Spleen (tissue), 11 donors: ENCODE measurements around the gene PPP1R37. TPM values are rescaled to one million over a fixed set of nuclear protein-coding genes. Genes with fewer than 3 reads are reported as not detected.

Experiments
- DNase-seq: peaks from one replicate; pipeline ENCODE4 v3.0.0-alpha.2; 2020
- H3K27ac ChIP-seq, 8 donors: fragments of 200-600 bp; sonication (generic) in 7 of 8; 1 replicate in 4 of 8; 2 replicates in 4 of 8; pipeline versions ENCODE4 v1.5.0 to v1.8.0; 2016 to 2021; ENCODE audit warnings: inconsistent platforms in 4 of 8, mild to moderate bottlenecking in 4 of 8, moderate library complexity in 1 of 8
- H3K27me3 ChIP-seq, 7 donors: fragments of 200-600 bp; sonication (generic) in 6 of 7; replicated peaks in 1 of 7; 1 replicate in 4 of 7; 2 replicates in 3 of 7; pipeline versions ENCODE4 v1.5.0 to v1.8.0; 2016 to 2021; ENCODE audit warnings: inconsistent platforms in 3 of 7, mild to moderate bottlenecking in 1 of 7
- H3K36me3 ChIP-seq, 6 donors: fragments of 200-600 bp; sonication (generic) in 5 of 6; 1 replicate in 4 of 6; 2 replicates in 2 of 6; pipeline versions ENCODE4 v1.5.0 to v1.8.0; 2016 to 2021; ENCODE audit warnings: inconsistent platforms in 2 of 6
- H3K4me1 ChIP-seq, 6 donors: fragments of 200-600 bp; sonication (generic) in 5 of 6; 1 replicate in 3 of 6; 2 replicates in 3 of 6; pipeline versions ENCODE4 v1.5.0 to v1.8.0; 2016 to 2021; ENCODE audit warnings: inconsistent platforms in 3 of 6
- H3K4me3 ChIP-seq, 8 donors: fragments of 200-600 bp; sonication (generic) in 7 of 8; 1 replicate in 4 of 8; 2 replicates in 4 of 8; pipeline versions ENCODE4 v1.5.0 to v1.8.0; 2016 to 2021; ENCODE audit warnings: inconsistent platforms in 4 of 8, mild to moderate bottlenecking in 4 of 8, moderate library complexity in 2 of 8
- H3K9me3 ChIP-seq, 8 donors: fragments of 200-600 bp; sonication (generic) in 7 of 8; 1 replicate in 4 of 8; 2 replicates in 4 of 8; pipeline versions ENCODE4 v1.5.0 to v1.8.0; 2016 to 2021; ENCODE audit warnings: inconsistent platforms in 4 of 8
- POLR2A ChIP-seq, 3 donors: fragments of 450-650 bp; IDR thresholded peaks; one replicate each; pipeline ENCODE4 v1.5.1; 2017; ENCODE audit warnings: antibody characterized with exemption in 3 of 3, mild to moderate bottlenecking in 1 of 3
- POLR2AphosphoS5 ChIP-seq, 3 donors: sonication (generic); formaldehyde crosslinking; IDR thresholded peaks; one replicate each; pipeline ENCODE4 v1.5.1; 2017; ENCODE audit warnings: antibody characterized with exemption in 3 of 3
- WGBS, 5 donors: extraction: QIAGEN DNeasy Blood & Tissue Kit in 3 of 5; methylation state at CpG; one replicate each; pipeline versions ENCODE4 v1.1.5 to v1.1.7; 2013 to 2018; 5-methylcytosine and 5-hydroxymethylcytosine counted together
- intact Hi-C: fragments of 100-400 bp; cut with DNase I; formaldehyde crosslinking; loops from one replicate; pipeline ENCODE4 v1.15.0; 2023; ENCODE audit warnings: low total_unique reads
- polyA plus RNA-seq, 3 donors: library from polyadenylated mRNA; stranded (reverse); fragments of 200-250 nt; gene quantifications; one replicate each; pipeline ENCODE4 v1.2.1, GENCODE V29; 2013
- total RNA-seq, 7 donors: library from RNA; depleted of rRNA in 3 of 7; stranded (reverse); fragments of >200 nt in 3 of 7; fragmentation: NEBNext Ultra II Directional in 4 of 7; extraction: Animal tissue kit (Norgen Biotek cat#: 25700) in 4 of 7; gene quantifications; one replicate each; pipeline versions ENCODE4 v1.1.0 to v1.2.1, GENCODE V29; 2016 to 2021
- TF ChIP-seq, protein P1 (sequence below), 11 experiments: fragments of 200-600 bp in 7 of 11; fragments of 450-650 bp in 4 of 11; sonication (generic) in 4 of 11; IDR thresholded peaks in 8 of 11; conservative IDR thresholded peaks in 3 of 11; 1 replicate in 7 of 11; 2 replicates in 4 of 11; pipeline versions ENCODE4 v1.4.0 to v1.8.0; 2016 to 2021; ENCODE audit warnings: antibody characterized with exemption in 11 of 11, inconsistent platforms in 4 of 11, mild to moderate bottlenecking in 1 of 11
- donor health status: healthy with polysubstance abuse.
- donor health status: DM: no; HTN: no; CAD: no; lungs with moderate emphysema.
- donor health status: DM: no; HTN: no; CAD: no.
- donor health status: Bipolar disorder and iron deficiency.
- donor health status: healthy.
- donor health status: DM: no; HTN: no; CAD: no.
- donor health status: DM: yes; HTN: yes; CAD: no.

PPP1R37 gene
- total and polyA plus RNA-seq, 10 donors = 14.3 to 36.7 (median 20.0) TPM

- DNase-seq = no peak
- Histone ChIP-seq H3K9me3 (peaks cover 0 to 10% (median 0%) of the 10 kb centered on the region in 8 donors), H3K4me3 (no peak overlapping the region), H3K27me3 (no peaks in the 10 kb centered on the region), H3K27ac (peak overlapping the region in 2 of 8 donors; percentile 4 to 23), H3K36me3 (peaks cover 0 to 8% (median 2%) of the 10 kb centered on the region in 6 donors), H3K4me1 (peaks cover 0 to 48% (median 28%) of the 10 kb centered on the region in 6 donors)
- 85 to 95% (median 92%) methylated on average over 12 of the region's 12 CpGs for WGBS, 5 donors
- TF ChIP-seq POLR2A (IDR thresholded peaks at IDR 0.05) (no peak), POLR2AphosphoS5 (IDR thresholded peaks at IDR 0.05) (no peak)
- TF ChIP-seq, protein P1, sequence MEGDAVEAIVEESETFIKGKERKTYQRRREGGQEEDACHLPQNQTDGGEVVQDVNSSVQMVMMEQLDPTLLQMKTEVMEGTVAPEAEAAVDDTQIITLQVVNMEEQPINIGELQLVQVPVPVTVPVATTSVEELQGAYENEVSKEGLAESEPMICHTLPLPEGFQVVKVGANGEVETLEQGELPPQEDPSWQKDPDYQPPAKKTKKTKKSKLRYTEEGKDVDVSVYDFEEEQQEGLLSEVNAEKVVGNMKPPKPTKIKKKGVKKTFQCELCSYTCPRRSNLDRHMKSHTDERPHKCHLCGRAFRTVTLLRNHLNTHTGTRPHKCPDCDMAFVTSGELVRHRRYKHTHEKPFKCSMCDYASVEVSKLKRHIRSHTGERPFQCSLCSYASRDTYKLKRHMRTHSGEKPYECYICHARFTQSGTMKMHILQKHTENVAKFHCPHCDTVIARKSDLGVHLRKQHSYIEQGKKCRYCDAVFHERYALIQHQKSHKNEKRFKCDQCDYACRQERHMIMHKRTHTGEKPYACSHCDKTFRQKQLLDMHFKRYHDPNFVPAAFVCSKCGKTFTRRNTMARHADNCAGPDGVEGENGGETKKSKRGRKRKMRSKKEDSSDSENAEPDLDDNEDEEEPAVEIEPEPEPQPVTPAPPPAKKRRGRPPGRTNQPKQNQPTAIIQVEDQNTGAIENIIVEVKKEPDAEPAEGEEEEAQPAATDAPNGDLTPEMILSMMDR (IDR thresholded peaks at IDR 0.05 in 8 of 11, conservative IDR thresholded peaks at IDR 0.05 in 3 of 11) = no peak
- intact Hi-C loops = no loop called here
Measured at GRCh38 chr19:45186509-45187334, 93.7 kb downstream of the PPP1R37 start.

GRCh38 chr19:45187421-45188100 is 94.6 kb downstream of the PPP1R37 start:
- peaks cover 0 to 8% (median 2%) of the 10 kb centered on the region in 6 donors for H3K36me3 ChIP-seq
- TF ChIP-seq, protein P1 (IDR thresholded peaks at IDR 0.05 in 8 of 11, conservative IDR thresholded peaks at IDR 0.05 in 3 of 11) = peak; percentile 28 to 76 (median 57)
- TF ChIP-seq POLR2A (IDR thresholded peaks at IDR 0.05) = no peak
- TF ChIP-seq POLR2AphosphoS5 (IDR thresholded peaks at IDR 0.05) = no peak
- no peak overlapping the region for H3K4me3 ChIP-seq
- peaks cover 0 to 39% (median 23%) of the 10 kb centered on the region in 6 donors for H3K4me1 ChIP-seq
- H3K27me3 ChIP-seq = no peaks in the 10 kb centered on the region
- peaks cover 0 to 10% (median 0%) of the 10 kb centered on the region in 8 donors for H3K9me3 ChIP-seq
- H3K27ac ChIP-seq = peak overlapping the region in 2 of 8 donors; percentile 4 to 23
- no peak for DNase-seq
- intact Hi-C loops = no loop called here
- WGBS, 5 donors = 37 to 54% (median 42%) methylated on average over 8 to 12 of the region's 12 CpGs

DNA sequence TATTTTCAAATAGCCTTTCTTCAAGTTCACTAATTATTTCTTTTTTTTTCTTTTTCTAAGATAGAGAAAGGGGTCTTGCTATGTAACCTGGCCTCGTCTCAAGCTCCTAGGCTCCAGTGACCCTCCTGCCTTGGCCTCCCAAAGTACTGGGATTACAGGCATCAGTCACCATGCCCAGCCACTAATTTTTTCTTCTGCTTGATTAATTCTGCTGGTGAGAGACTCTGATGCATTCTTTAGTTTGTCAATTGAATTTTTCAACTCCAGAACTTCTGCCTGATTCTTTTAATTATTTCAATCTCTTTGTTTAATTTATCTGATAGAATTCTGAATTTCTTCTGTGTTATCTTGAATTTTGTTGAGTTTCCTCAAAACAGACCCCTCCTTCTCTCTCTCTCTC is 97.0 kb downstream of the PPP1R37 start:
- intact Hi-C loops = no loop called here
- WGBS, 5 donors = 77 to 100% (median 92%) methylated on average over 1 of the region's 1 CpG

More for the DNA sequence above, 97.0 kb downstream of the PPP1R37 start:
- H3K27me3 ChIP-seq = no peaks in the 10 kb centered on the region
- TF ChIP-seq POLR2AphosphoS5 (IDR thresholded peaks at IDR 0.05) = no peak
- TF ChIP-seq POLR2A (IDR thresholded peaks at IDR 0.05) = no peak
- TF ChIP-seq, protein P1 (IDR thresholded peaks at IDR 0.05 in 8 of 11, conservative IDR thresholded peaks at IDR 0.05 in 3 of 11) = no peak
- H3K4me1 ChIP-seq = peaks cover 0 to 17% (median 10%) of the 10 kb centered on the region in 6 donors
- no peak overlapping the region for H3K4me3 ChIP-seq
- H3K27ac ChIP-seq = no peak overlapping the region
- H3K9me3 ChIP-seq = peaks cover 0 to 10% (median 0%) of the 10 kb centered on the region in 8 donors
- DNase-seq = no peak
- H3K36me3 ChIP-seq = peaks cover 0 to 8% (median 2%) of the 10 kb centered on the region in 6 donors
